Prostate gland (tissue), 2 donors: ENCODE data around the gene AKAP13.

ENCODE experiments used
- CTCF ChIP-seq, 4 experiments: fragments of 200-600 bp in 2 of 4; fragments of 450-650 bp in 2 of 4; sonication (generic) in 2 of 4; IDR thresholded peaks; 1 replicate in 3 of 4; 2 replicates in 1 of 4; pipeline ENCODE4 v1.5.1; 2016 to 2019; ENCODE audit warnings: antibody characterized with exemption in 4 of 4, mild to moderate bottlenecking in 2 of 4, moderate library complexity in 2 of 4
- POLR2AphosphoS5 ChIP-seq: sonication (generic); formaldehyde crosslinking; IDR thresholded peaks from one replicate; pipeline ENCODE4 v1.6.1; 2017; ENCODE audit warnings: antibody characterized with exemption

DNA sequence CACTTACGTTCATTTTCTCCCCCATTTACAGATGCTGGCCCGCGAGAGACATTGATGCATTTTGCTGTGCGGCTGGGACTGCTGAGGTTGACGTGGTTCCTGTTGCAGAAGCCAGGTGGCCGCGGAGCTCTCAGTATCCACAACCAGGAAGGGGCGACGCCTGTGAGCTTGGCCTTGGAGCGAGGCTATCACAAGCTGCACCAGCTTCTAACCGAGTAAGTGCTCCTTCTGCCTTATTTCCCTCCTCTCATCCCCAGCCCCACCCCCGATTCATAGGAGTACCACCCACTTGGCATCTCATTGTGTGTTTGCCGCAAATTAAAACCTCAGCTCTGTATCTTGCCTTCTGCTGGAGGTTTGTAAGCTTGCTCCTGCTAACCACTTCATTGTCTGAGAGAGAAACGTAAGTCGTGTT is 163.3 kb downstream of the AKAP13 start:
- TF ChIP-seq CTCF (IDR thresholded peaks at IDR 0.05) (peak in 2 of 4 experiments; percentile 53 to 61), POLR2AphosphoS5 (peak; percentile 63)
